HUES48 (cell line): ENCODE results near the gene ITGA4.
"Not testable (repeated sequence)": the region's sequence is repeated elsewhere in the genome, so short reads cannot be mapped to it uniquely, and the experiment has no call there.

Experiments used
- H3K27ac ChIP-seq: one replicate; pipeline ENCODE4 v1.7.0; 2013; ENCODE audit warnings: low read depth, low read length, inconsistent platforms
- H3K27me3 ChIP-seq: 2 replicates; pipeline ENCODE4 v1.6.1; 2013; ENCODE audit warnings: mild to moderate bottlenecking, low read length; ENCODE audit not compliant: control insufficient read depth, insufficient read depth
- H3K36me3 ChIP-seq: 2 replicates; pipeline ENCODE4 v1.6.1; 2013; ENCODE audit warnings: low read length; ENCODE audit not compliant: control insufficient read depth, insufficient read depth
- H3K4me1 ChIP-seq: 2 replicates; pipeline ENCODE4 v1.6.1; 2013; ENCODE audit warnings: mild to moderate bottlenecking, low read length; ENCODE audit not compliant: control insufficient read depth, insufficient read depth
- H3K4me3 ChIP-seq: 2 replicates; pipeline ENCODE4 v1.5.1; 2013; ENCODE audit warnings: mild to moderate bottlenecking, low read depth, low read length
- H3K9ac ChIP-seq: 2 replicates; pipeline ENCODE4 v1.6.1; 2013; ENCODE audit warnings: mild to moderate bottlenecking, low read depth, low read length, moderate library complexity
- H3K9me3 ChIP-seq: 2 replicates; pipeline ENCODE4 v1.6.1; 2013; ENCODE audit warnings: low read length; ENCODE audit not compliant: control insufficient read depth, insufficient read depth

ITGA4 gene

GRCh38 chr2:181438261-181438660, 18.9 kb upstream of the ITGA4 start:
- no peak overlapping the region for H3K27ac ChIP-seq
- no peak overlapping the region for H3K4me3 ChIP-seq
- H3K36me3 ChIP-seq, result no peaks in the 10 kb centered on the region
- H3K27me3 ChIP-seq, result no peaks in the 10 kb centered on the region
- 0 out of 2 replicates have a peak, but pooled peaks cover 5% of the 10 kb centered on the region for H3K4me1 ChIP-seq
- no peak overlapping the region for H3K9ac ChIP-seq
- H3K9me3 ChIP-seq, result no peaks in the 10 kb centered on the region

DNA sequence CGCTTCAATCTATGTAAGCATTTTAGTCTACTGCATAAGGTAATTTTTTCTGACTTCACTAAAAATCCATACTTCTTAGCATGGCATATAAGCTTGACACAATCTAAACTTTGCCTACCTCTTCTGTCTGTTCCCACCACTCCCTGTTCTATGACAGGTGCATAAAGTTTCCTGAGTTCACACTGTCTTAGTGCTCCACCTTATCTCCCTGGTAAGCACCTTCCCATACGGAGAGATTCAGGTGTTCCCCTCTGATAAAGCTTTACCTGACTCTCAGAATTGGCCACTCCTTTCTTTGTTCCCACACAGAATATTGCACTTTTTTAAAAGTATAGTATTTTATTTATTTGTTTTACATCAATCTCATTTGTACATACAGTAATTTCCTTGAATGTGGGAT, 16.8 kb upstream of the ITGA4 start:
- H3K9ac ChIP-seq, result no peak overlapping the region
- no peak overlapping the region for H3K4me3 ChIP-seq
- H3K36me3 ChIP-seq, result no peaks in the 10 kb centered on the region
- H3K27me3 ChIP-seq, result no peaks in the 10 kb centered on the region
- 0 out of 2 replicates have a peak, but pooled peaks cover 5% of the 10 kb centered on the region for H3K4me1 ChIP-seq
- H3K9me3 ChIP-seq, result no peaks in the 10 kb centered on the region
- no peak overlapping the region for H3K27ac ChIP-seq

DNA sequence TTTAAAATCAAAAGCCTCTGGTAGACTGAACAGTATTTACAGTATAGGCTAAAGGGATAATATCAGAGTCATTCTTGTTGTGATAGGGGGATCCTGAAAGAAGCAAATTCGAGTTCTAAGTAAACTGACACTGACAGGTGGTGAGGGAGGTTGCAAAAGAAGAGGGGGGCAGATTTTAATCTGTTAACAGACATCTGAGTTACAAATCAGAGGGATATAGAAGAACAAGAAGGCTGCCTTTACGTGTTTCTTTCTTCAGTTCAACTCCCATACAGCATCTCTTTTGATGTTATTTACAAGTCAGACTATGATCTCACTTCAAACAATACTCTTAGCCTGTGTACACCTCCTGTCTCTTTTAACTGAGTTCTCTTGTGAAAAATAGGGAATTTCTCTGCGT, 16.3 kb upstream of the ITGA4 start:
- Histone ChIP-seq H3K27ac (no peak overlapping the region), H3K9ac (no peak overlapping the region), H3K4me3 (no peak overlapping the region), H3K9me3 (no peaks in the 10 kb centered on the region), H3K4me1 (0 out of 2 replicates have a peak, but pooled peaks cover 5% of the 10 kb centered on the region), H3K36me3 (no peaks in the 10 kb centered on the region), H3K27me3 (no peaks in the 10 kb centered on the region)

DNA sequence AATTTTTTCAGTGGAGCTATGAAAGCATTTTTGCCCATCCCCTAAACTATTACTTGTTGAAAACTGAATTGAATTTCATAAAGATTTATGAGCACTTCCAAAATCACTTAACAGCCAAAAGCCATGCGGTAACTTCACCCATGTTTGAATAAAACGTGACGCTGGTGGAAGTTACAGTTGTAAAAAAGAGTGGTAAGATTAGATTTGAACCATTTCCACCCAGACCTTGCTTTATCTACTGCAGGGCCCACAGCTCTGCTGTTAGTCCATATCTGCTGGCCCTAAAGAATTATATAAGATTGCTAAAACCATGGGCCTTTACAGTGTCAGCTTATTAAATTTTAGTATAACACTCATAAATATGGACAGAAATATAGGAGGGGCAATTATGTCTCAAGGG, 15.5 kb upstream of the ITGA4 start:
- H3K4me3 ChIP-seq, result no peak overlapping the region
- no peaks in the 10 kb centered on the region for H3K36me3 ChIP-seq
- H3K9me3 ChIP-seq, result no peaks in the 10 kb centered on the region
- H3K4me1 ChIP-seq, result 0 out of 2 replicates have a peak, but pooled peaks cover 5% of the 10 kb centered on the region
- H3K9ac ChIP-seq, result no peak overlapping the region
- H3K27ac ChIP-seq, result no peak overlapping the region
- H3K27me3 ChIP-seq, result no peaks in the 10 kb centered on the region

DNA sequence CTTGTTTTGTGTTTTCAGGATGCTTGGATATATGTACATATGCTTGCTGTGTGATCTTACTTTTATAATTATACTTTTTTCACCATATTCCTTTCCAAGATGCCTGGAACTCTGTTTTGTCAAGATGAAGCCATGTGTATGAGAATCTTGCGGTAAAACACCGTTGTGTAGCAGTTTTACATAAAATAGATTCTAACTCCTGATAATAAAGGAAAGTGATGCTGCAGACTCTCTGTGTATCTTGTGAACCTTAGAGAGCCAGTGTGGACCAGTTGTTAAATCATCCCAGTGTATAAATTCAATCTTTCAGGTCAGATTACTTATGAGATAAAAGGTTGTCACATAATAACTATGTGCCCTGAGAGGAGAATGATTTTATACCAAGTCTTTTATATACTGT, 12.5 kb upstream of the ITGA4 start:
- Histone ChIP-seq H3K9me3 (no peaks in the 10 kb centered on the region), H3K36me3 (no peaks in the 10 kb centered on the region), H3K4me3 (no peak overlapping the region), H3K4me1 (no peaks in the 10 kb centered on the region), H3K27me3 (no peaks in the 10 kb centered on the region), H3K9ac (no peak overlapping the region), H3K27ac (no peak overlapping the region)

DNA sequence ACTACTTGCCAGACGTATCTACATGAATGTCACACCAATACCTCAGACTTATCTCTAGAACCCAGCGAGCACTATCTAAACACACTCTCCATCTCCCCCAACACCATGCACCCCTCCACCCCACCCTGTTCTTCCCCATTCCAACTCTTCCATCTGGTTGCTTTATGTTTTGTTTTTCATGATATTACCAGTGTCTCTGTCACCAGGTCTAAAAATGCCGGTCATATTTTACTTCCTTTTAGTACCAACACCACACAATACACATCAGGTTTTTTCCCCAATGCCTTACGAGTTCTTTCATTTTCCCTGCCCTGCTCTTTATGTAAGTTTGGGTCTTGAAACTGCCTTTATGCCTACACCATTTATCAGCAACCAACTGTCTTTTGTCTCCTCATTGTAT, 10.2 kb upstream of the ITGA4 start:
- no peaks in the 10 kb centered on the region for H3K27me3 ChIP-seq
- H3K4me3 ChIP-seq, result no peak overlapping the region
- H3K9me3 ChIP-seq, result no peaks in the 10 kb centered on the region
- H3K27ac ChIP-seq, result no peak overlapping the region
- no peaks in the 10 kb centered on the region for H3K36me3 ChIP-seq
- H3K9ac ChIP-seq, result no peak overlapping the region
- H3K4me1 ChIP-seq, result no peaks in the 10 kb centered on the region

- H3K9ac ChIP-seq, H3K27ac ChIP-seq, H3K4me3 ChIP-seq, H3K4me1 ChIP-seq, H3K9me3 ChIP-seq, H3K36me3 ChIP-seq, H3K27me3 ChIP-seq: not testable (repeated sequence)
Measured at GRCh38 chr2:181449278-181449677, 7.9 kb upstream of the ITGA4 start.

GRCh38 chr2:181454686-181455450, 2.3 kb upstream of the ITGA4 start:
- Histone ChIP-seq H3K9ac (no peak overlapping the region), H3K4me1 (peaks cover 9% of the 10 kb centered on the region; the same call in 1 of the 2 replicates), H3K27ac (no peak overlapping the region), H3K9me3 (no peaks in the 10 kb centered on the region), H3K27me3 (peaks cover 48% of the 10 kb centered on the region), H3K4me3 (no peak overlapping the region), H3K36me3 (no peaks in the 10 kb centered on the region)

GRCh38 chr2:181456660-181457120, 496 bp upstream of the ITGA4 start:
- Histone ChIP-seq H3K27me3 (peaks cover 60% of the 10 kb centered on the region), H3K9ac (no peak overlapping the region), H3K27ac (no peak overlapping the region), H3K4me1 (peaks cover 9% of the 10 kb centered on the region; the same call in 1 of the 2 replicates), H3K36me3 (no peaks in the 10 kb centered on the region), H3K9me3 (no peaks in the 10 kb centered on the region), H3K4me3 (peak overlapping the region; percentile 79)

DNA sequence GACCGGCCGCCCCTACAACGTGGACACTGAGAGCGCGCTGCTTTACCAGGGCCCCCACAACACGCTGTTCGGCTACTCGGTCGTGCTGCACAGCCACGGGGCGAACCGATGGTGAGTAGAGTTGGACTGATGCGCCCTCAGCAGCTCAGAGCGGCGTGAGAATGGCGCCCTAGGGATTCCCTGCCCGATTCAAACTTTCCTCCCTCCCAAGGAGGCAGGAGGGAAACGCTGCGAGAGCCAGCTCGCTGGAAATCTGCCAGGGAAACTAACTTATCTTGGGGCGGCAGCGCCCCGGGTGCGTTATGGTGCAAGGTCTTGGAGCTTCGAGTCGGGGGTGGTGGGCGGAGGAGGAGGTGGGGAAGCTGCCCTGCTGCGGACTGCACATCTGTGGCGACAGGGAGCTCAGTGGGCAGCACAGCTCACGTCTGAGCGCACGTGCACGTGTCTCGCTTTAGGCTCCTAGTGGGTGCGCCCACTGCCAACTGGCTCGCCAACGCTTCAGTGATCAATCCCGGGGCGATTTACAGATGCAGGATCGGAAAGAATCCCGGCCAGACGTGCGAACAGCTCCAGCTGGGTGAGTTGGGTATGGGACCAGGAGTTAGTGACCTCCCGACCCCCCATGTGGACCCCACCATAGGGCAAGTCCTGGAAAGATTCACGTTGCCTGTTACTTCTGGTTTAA, 697 bp downstream of the ITGA4 start:
- peak overlapping the region; percentile 79 for H3K4me3 ChIP-seq
- H3K9me3 ChIP-seq, result no peaks in the 10 kb centered on the region
- H3K27ac ChIP-seq, result no peak overlapping the region
- peaks cover 60% of the 10 kb centered on the region for H3K27me3 ChIP-seq
- H3K4me1 ChIP-seq, result peaks cover 9% of the 10 kb centered on the region; the same call in 1 of the 2 replicates
- no peaks in the 10 kb centered on the region for H3K36me3 ChIP-seq
- 0 out of 2 replicates have a peak overlapping the region, but pooled peaks have one; percentile 48 for H3K9ac ChIP-seq

- Histone ChIP-seq H3K9ac (no peak overlapping the region), H3K27me3 (peaks cover 60% of the 10 kb centered on the region), H3K27ac (no peak overlapping the region), H3K36me3 (no peaks in the 10 kb centered on the region), H3K9me3 (no peaks in the 10 kb centered on the region), H3K4me3 (no peak overlapping the region), H3K4me1 (peaks cover 9% of the 10 kb centered on the region; the same call in 1 of the 2 replicates)
Measured at GRCh38 chr2:181458871-181459270, 1.7 kb downstream of the ITGA4 start.
